DND-41 (cell line): ENCODE results near the gene KHDRBS2.

ENCODE experiments used
- EZH2 ChIP-seq: IDR thresholded peaks from 3 replicates; pipeline ENCODE4 v1.6.1; 2012; ENCODE audit warnings: borderline replicate concordance, low read depth, mild to moderate bottlenecking, moderate library complexity, low read length, inconsistent platforms; ENCODE audit not compliant: severe bottlenecking
- TF ChIP-seq, protein P1 (sequence below): IDR thresholded peaks from 2 replicates; pipeline ENCODE4 v1.5.1; 2012; ENCODE audit warnings: borderline replicate concordance, low read length, moderate library complexity, mild to moderate bottlenecking; ENCODE audit not compliant: poor library complexity, severe bottlenecking; ENCODE audit errors: extremely low read depth

DNA sequence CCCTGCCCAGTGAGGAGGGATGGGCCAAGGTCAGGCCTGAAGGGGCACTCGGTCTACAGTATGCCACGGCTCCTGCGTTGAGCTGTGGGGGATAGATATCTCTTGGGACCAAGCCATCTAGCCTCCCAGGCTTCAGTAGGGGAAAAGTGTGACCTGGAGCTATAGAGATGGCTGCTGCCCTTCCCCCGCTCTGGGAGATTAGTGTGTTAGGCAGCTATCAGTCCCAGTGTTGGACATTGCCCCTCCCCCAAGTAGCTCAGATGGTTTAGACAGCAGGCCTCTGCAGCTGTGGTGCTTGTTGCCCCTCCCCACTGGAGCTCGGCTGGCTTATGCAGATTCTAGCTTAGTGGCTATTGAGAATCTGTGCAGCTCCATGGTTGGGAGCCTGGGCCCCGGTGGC lies 56.8 kb downstream of the KHDRBS2 start:
- TF ChIP-seq, protein P1, sequence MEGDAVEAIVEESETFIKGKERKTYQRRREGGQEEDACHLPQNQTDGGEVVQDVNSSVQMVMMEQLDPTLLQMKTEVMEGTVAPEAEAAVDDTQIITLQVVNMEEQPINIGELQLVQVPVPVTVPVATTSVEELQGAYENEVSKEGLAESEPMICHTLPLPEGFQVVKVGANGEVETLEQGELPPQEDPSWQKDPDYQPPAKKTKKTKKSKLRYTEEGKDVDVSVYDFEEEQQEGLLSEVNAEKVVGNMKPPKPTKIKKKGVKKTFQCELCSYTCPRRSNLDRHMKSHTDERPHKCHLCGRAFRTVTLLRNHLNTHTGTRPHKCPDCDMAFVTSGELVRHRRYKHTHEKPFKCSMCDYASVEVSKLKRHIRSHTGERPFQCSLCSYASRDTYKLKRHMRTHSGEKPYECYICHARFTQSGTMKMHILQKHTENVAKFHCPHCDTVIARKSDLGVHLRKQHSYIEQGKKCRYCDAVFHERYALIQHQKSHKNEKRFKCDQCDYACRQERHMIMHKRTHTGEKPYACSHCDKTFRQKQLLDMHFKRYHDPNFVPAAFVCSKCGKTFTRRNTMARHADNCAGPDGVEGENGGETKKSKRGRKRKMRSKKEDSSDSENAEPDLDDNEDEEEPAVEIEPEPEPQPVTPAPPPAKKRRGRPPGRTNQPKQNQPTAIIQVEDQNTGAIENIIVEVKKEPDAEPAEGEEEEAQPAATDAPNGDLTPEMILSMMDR = no peak
- TF ChIP-seq EZH2 = no peak
